CD4-positive, alpha-beta T cell treated with Interleukin-17A for 4 hours (primary cell): Measurements from ENCODE around the gene REPIN1.

ENCODE experiments used
- DNase-seq: peaks from one replicate; pipeline ENCODE4 v3.0.0-alpha.2; 2020; ENCODE audit warnings: mixed read lengths

Gene REPIN1

DNA sequence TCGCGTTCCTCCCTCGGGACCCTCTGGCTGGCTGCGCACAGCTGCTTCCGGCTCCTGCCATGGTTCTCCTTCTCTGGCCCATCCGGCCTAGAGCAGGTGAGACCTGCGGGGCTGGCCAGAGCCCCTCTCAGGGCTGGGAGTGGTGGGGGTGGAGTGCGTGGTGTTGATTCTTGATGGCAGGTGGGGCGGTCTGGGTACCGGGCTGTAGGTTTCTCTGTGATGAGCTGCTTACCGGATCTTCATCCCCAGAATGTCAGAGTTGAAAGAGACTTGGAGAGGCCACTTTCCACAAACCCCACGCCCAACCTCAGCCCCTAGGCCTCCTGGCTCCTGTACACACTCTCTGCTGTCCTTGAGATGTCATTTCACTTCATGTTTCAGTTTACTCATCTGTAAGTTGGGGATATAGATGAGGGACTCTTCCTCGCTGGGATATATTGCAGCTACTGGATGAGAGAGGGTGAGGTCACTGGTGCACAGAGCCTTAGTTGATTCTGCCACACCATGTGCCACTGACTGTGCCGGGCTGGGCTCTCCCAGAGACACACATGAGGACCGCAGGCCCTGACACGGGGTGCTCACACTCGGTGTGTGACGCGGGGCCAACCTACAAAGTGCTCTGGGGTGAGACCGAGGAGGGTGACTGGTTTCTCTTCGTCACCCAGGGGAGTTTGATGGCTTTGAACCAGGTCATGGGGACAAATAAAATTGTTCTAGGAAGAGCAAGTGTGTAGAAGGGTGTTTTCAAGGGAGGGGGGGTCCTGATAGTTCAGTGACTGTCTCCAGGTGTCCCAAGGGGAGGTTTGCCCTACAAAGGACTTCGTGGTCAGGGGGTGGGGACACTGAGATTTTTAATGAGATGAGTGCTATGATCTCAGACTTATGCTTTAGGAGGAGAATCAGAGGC lies 40.0 kb downstream of the REPIN1 start:
- no peak for DNase-seq

- no peak for DNase-seq
Measured at GRCh38 chr7:150409300-150410030, 40.8 kb downstream of the REPIN1 start.

- no peak for DNase-seq
Measured at GRCh38 chr7:150410131-150410530, 41.5 kb downstream of the REPIN1 start.

DNA sequence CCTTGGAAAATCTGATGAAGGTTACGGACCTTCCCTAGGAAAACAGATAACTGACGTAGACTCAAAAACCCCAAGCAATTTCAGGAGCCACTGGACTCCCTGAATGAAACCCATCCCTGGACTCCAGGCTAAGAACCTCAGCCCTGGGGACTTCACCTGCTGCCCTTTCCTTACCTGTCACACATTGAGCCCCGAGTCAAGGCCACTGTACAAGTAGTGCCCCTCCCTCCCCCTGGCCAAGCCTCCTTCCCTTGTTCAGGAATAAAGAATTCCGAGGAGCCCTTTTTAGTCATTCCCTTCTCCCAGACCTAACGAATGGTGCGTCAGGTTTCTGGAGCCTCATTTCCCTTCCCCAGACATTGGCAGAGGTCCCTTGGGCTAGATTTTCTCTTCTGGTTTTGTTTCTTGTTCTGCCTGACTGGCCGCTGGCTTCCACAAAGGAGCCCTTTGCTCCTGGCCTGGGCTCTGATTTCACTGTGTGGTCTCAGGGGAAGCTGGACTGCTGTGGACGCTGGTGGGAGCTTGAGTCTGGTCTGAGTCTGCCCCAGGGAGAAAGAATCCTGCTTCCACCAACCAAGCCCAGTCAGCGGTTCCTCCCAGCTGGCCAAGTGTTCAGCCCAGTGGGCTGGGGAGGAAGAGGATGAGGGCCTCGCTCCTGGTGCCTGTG lies 42.2 kb downstream of the REPIN1 start:
- DNase-seq = no peak

DNA sequence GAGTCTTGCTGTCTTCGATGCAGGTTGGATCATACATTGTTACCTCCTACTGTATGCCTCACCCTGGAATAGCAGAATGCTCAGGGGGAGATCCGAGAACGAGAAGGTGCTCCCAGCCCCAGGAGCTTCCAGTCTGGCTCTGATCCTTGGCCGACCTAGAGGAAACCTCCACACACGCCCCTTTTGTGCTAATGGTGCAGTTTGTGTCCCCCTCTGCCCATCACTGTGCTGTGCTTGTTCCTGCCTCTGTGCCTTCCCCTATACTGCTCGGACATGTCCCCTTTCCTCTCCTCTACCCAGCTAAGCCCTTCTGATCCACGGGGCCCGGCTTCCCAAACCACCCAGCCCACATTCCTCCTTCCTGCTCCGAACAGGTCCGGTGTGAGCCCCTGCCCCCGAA lies 43.0 kb downstream of the REPIN1 start:
- DNase-seq = no peak

- no peak for DNase-seq
Measured at GRCh38 chr7:150412016-150412415, 43.4 kb downstream of the REPIN1 start.

- DNase-seq = no peak
Measured at GRCh38 chr7:150412518-150413488, 44.2 kb downstream of the REPIN1 start.

DNA sequence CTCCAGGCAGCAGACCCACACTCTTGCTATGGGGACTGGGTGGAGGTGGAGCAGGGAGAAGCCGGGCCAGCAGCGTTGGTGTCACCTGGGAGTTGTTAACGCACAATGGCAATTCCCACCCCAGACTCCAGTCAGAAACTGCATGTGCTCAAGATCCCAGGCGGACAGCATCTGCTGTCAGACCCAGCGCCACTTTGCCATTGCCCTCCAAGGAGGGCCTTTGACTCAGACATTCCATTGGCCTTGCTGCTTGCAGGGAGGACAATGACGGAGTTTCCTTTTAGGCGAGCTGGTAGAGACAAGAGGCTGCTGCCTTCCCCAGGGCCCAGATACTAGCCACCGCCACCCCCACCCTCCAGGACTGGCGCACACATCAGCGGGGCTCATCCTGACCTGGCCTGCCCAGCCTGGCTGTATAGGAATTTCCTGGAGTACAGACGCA lies 45.0 kb downstream of the REPIN1 start:
- no peak for DNase-seq

DNA sequence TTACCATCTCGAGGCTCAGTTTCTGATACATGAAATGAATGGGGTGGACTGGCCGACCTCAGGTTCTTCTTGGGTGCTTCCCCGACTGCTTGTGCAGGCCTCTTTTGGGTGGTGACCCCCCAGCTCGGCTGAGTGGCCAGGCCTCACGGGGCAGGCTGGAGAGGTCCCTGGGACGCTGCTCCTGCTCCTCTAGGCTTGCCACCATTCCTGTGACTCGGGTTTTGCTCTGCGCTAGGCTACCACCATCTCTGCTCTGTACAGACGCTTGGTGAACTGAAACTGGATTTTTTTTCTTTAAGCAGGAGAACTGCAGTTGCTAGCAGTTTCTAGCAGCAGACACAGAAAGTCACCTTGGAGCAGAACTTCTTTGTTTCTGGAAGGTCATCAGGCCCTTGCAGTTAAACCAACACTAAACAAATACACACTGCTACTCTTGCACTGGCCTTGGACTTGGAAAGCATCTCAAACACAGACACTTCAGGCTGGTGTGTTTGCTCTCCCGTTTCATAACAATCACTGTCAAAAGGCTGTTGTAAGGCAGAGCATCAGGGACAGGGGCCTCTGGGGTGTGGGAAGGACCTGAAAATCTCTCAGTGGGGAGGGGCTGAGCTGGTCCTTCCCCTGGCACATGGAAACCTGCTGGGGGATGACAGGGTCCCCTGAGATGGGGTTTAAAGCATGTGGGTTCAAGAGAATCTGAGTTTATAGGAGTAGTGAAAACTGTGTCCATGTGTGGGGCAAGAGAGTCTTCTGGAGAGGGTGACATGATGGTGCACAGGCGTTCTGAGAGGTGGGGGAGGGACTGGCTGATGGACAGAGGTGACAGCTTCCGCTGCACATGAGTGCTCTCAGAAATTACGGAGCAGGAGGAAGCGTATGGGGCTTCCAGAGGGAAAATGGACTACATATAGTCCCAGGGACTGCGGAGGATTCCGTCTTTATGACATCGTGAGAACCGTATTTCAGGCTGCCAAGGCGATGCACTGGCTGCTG lies 46.8 kb downstream of the REPIN1 start:
- no peak for DNase-seq

GRCh38 chr7:150417239-150417638 lies 48.6 kb downstream of the REPIN1 start:
- no peak for DNase-seq

- no peak for DNase-seq
Measured at GRCh38 chr7:150417863-150418262, 49.2 kb downstream of the REPIN1 start.

GRCh38 chr7:150420242-150420641 lies 51.6 kb downstream of the REPIN1 start:
- DNase-seq = no peak

- peak; percentile 93 for DNase-seq
Measured at GRCh38 chr7:150420987-150421674, 52.5 kb downstream of the REPIN1 start.

- DNase-seq = no peak
Measured at GRCh38 chr7:150421831-150422230, 53.2 kb downstream of the REPIN1 start.
